ENCODE measurements around the gene FCAMR.

FCAMR gene

GRCh38 chr1:206958144-206958543 is 12.1 kb downstream of the FCAMR start:
- DNase-seq (ENCODE audit: low read depth in 2 of 3, low spot score in 1 of 3) = no peak

- DNase-seq (ENCODE audit: low read depth in 2 of 3, low spot score in 1 of 3) = no peak
Measured at GRCh38 chr1:206957639-206958038, 12.6 kb downstream of the FCAMR start.

- DNase-seq (ENCODE audit: low read depth in 2 of 3, low spot score in 1 of 3) = peak in 1 of 3 donors; percentile 2
Measured at GRCh38 chr1:206955476-206956451, 14.5 kb downstream of the FCAMR start.

- DNase-seq (ENCODE audit: low read depth in 2 of 3, low spot score in 1 of 3) = no peak
Measured at GRCh38 chr1:206954459-206955342, 15.6 kb downstream of the FCAMR start.

- no peak for DNase-seq (ENCODE audit: low read depth in 2 of 3, low spot score in 1 of 3)
Measured at GRCh38 chr1:206953626-206954025, 16.6 kb downstream of the FCAMR start.

DNA sequence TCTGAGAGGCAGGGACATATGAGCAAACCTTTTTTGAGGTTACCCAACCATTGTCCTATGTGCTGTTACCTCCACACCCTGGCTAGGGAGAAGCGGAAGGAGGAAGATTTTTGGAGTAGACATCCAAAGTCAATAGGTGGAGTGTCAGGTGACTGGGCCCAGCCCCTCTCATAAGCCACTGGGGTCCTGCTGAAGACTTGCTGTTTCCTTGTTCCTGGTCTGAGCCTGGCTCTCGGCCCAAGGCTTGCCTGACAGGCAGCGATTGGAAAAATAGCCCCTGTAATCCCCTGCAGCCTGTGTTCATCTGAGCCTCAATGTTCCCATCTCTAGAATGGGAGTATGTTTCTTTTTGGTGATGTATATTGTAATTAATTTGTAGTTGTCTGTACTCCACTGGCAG is 17.1 kb downstream of the FCAMR start:
- no peak for DNase-seq (ENCODE audit: low read depth in 2 of 3, low spot score in 1 of 3)

GRCh38 chr1:206952171-206952570 is 18.1 kb downstream of the FCAMR start:
- DNase-seq (ENCODE audit: low read depth in 2 of 3, low spot score in 1 of 3) = no peak

GRCh38 chr1:206951318-206952100 is 18.8 kb downstream of the FCAMR start:
- DNase-seq (ENCODE audit: low read depth in 2 of 3, low spot score in 1 of 3) = no peak

- DNase-seq (ENCODE audit: low read depth in 2 of 3, low spot score in 1 of 3) = no peak
Measured at GRCh38 chr1:206949641-206950040, 20.6 kb downstream of the FCAMR start.

DNA sequence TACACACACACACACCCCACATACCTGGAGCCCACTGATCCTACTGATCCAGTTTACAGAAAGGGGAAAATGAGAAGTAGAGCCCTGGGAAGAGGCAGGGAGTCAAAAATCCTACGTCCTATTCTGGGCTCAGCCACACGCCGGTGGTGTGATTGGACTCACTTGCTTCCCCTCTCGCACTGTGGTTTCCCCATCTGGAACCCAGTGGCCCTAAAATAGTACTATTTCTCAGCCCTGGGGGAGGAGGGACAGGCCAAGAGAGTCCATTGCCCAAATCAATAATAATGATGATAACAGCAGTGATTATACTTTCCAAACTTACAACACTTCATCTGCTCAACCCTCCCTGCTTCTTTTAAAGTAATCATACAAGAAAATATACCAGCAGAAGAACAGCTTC is 21.1 kb downstream of the FCAMR start:
- no peak for DNase-seq (ENCODE audit: low read depth in 2 of 3, low spot score in 1 of 3)

GRCh38 chr1:206947255-206947654 is 23.0 kb downstream of the FCAMR start:
- DNase-seq (ENCODE audit: low read depth in 2 of 3, low spot score in 1 of 3) = no peak

GRCh38 chr1:206946261-206946660 is 24.0 kb downstream of the FCAMR start, which contains the start of gene PIGR:
PIGR (minus strand) TSS chr1:206946466; CDS start chr1:206940531, 5,935 bp downstream.
- no peak for DNase-seq (ENCODE audit: low read depth in 2 of 3, low spot score in 1 of 3)

GRCh38 chr1:206945779-206946178 is 24.5 kb downstream of the FCAMR start:
- no peak for DNase-seq (ENCODE audit: low read depth in 2 of 3, low spot score in 1 of 3)

DNA sequence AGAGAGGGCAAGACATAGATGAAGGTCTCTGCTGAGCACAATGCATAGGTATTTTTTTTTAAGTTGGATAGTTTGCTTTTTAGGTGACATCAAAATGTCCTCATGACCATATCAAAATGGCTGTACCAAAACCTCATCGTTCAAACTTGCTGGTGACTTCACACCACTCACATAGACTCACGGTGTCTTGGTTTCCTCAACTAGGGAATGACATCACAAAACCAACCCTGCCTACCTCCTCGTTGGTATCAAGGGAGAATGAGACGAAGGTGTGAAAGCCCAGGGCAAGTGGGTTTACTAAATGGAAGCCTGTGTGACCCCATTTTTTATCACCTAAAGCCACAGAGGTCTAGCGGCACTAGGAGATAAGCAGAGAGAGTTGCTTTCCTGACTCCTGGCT is 25.6 kb downstream of the FCAMR start:
- no peak for DNase-seq (ENCODE audit: low read depth in 2 of 3, low spot score in 1 of 3)

- no peak for DNase-seq (ENCODE audit: low read depth in 2 of 3, low spot score in 1 of 3)
Measured at GRCh38 chr1:206941766-206942418, 28.4 kb downstream of the FCAMR start.

DNA sequence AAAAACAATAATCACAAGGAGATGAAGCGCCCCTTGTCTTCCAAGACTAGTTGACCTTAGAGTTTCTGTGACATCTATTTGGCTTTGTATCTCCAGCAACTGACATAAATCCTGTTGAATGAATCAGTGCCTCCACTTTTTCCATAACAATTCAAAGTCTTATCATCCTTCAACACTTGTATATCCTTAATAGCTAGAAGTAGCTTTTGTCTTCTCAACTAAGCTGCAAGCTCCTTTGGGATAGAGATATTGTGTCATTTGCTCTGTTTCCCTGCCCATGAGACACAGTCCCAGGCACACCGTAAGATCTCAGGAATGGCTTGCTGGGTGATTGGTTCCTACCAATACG is 29.7 kb downstream of the FCAMR start:
- no peak for DNase-seq (ENCODE audit: low read depth in 2 of 3, low spot score in 1 of 3)

- DNase-seq (ENCODE audit: low read depth in 2 of 3, low spot score in 1 of 3) = no peak
Measured at GRCh38 chr1:206939841-206940587, 30.2 kb downstream of the FCAMR start.

GRCh38 chr1:206939131-206939530 is 31.1 kb downstream of the FCAMR start:
- DNase-seq (ENCODE audit: low read depth in 2 of 3, low spot score in 1 of 3) = no peak

DNA sequence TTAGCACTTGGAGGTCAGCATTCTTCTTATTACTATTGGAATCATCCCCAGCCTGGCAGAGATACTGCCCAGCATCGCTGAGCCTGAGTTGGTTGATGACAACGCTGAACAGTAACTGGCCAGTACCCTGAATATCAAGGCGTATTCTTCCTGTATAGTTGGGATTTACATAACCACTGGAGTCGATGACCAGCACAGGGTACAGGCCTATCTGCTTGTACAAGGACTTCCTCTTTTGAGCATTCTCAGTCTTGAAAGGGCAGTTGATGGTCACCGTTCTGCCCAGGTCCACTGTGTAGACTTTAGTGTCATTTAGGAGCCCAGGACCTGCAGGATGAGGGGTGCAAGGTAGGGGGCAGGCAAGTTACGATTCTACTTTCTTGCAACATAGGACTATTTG is 32.8 kb downstream of the FCAMR start:
- no peak for DNase-seq (ENCODE audit: low read depth in 2 of 3, low spot score in 1 of 3)

All from stimulated activated CD4-positive, alpha-beta T cell treated with anti-CD3 and anti-CD28 coated beads, Interleukin-12 subunit alpha, Interleukin-12 subunit beta, amount 100 ng/mL, for 48 hours (primary cell).